NB4 (cell line): Measurements from ENCODE around the gene RBP2.

Experiments used
- CTCF ChIP-seq: IDR thresholded peaks from one replicate; pipeline ENCODE4 v1.5.1; 2012; ENCODE audit warnings: low read depth, low read length
- MAX ChIP-seq: IDR thresholded peaks from 2 replicates; pipeline ENCODE4 v1.6.1; 2011; ENCODE audit warnings: low read depth, low read length
- POLR2A ChIP-seq: IDR thresholded peaks from 2 replicates; pipeline ENCODE4 v1.6.1; 2011; ENCODE audit warnings: mild to moderate bottlenecking; ENCODE audit not compliant: insufficient read length; ENCODE audit errors: extremely low read depth

- TF ChIP-seq CTCF (no peak), POLR2A (no peak), MAX (no peak)
Observed at GRCh38 chr3:139517321-139518065, 41.2 kb upstream of the RBP2 start.
